GM12874 (cell line): ENCODE results near the gene ABCA13.

Experiments used
- TF ChIP-seq, protein P1 (sequence below): IDR thresholded peaks from 2 replicates; pipeline ENCODE4 v1.5.1; 2011; ENCODE audit warnings: low read depth, mild to moderate bottlenecking, control low read depth, low read length, moderate library complexity; ENCODE audit not compliant: insufficient read depth

Gene ABCA13

DNA sequence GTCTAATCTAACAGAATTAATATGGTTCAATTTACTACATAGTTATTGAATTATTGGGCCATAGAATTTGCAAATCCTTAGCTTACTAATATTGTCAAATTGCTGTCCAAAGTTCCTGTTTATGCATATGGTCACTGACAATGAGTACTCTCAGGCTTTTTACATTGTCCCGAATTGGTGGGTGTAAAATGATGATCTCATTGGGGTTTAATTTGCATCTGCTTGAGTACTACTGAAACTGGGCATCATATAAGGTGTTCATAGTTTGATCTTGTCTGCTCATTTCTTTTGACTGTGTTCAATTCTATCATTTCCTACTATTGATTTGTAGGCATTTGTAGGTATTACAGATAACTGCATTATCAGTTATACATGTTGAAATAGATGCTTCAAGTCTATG is 12.7 kb downstream of the ABCA13 start:
- TF ChIP-seq, protein P1, sequence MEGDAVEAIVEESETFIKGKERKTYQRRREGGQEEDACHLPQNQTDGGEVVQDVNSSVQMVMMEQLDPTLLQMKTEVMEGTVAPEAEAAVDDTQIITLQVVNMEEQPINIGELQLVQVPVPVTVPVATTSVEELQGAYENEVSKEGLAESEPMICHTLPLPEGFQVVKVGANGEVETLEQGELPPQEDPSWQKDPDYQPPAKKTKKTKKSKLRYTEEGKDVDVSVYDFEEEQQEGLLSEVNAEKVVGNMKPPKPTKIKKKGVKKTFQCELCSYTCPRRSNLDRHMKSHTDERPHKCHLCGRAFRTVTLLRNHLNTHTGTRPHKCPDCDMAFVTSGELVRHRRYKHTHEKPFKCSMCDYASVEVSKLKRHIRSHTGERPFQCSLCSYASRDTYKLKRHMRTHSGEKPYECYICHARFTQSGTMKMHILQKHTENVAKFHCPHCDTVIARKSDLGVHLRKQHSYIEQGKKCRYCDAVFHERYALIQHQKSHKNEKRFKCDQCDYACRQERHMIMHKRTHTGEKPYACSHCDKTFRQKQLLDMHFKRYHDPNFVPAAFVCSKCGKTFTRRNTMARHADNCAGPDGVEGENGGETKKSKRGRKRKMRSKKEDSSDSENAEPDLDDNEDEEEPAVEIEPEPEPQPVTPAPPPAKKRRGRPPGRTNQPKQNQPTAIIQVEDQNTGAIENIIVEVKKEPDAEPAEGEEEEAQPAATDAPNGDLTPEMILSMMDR, result no peak

DNA sequence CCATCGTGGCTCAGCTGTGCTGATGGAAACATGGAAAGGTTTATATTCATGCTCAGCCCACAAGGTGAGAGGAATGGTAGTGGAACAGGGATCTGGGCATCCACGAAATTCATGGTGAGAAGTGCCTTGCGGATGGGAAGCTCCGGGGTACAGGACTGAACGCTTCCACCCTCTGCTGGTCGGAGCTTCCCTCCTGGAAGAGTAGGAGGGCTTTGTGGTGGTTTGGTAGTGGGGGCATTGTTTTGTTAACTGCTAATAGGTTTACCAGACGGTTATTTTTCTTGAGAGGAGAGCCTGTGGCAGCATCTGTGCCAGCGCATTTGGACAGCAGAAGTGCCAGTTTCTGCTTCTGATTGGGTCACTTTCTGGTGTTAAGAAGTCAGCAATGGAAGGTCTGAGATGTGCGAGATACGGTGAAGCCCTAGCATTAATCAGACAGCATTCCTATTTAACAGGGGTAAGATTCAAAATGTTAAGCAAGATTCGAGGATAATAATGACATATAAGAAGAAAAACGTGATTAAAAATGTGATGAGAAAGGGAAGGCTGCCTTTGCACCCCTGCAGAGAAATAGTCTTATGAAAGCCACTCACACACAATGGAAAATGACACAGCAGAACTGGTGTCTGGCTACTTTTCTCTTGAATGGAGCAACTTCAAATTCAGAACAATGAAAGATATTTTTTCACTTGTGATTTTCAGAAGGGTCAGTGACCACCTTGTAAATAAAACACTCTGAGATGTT is 17.7 kb downstream of the ABCA13 start:
- TF ChIP-seq, protein P1, result no peak

DNA sequence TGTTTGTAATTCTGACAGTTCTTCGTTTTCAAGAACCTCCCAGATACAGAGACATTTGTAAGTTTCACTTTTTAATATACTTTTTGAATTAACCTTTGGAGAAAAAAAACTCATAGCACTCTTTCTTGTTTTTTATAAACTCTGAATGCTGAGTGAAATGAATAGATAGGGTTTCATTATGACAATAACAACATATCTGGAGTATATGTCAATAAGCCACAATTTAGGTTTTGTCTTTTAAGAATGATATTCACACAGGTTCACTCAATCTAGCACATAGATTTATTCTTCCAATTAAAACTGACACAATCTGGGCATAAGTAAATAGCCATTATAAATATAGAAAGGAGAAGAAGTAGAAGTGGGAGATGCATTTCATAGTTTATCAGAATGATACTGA is 21.7 kb downstream of the ABCA13 start:
- TF ChIP-seq, protein P1, result no peak

DNA sequence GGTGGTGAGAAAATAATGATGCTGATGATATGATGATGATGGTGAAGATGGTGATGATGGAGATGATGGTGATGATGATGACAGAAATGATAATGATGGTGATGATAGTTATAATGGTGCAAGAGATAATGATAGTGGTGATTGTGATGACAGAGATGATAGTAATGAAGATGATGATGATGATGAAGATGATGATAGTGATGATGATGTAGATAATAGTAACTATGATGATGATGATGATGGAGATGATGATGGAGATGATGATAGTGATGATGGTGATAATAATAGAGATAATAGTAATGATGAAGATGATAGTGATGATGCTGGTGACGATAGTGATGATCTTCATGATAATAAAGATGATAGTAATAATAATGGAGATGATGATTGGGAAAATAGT is 22.2 kb downstream of the ABCA13 start:
- TF ChIP-seq, protein P1, result no peak

DNA sequence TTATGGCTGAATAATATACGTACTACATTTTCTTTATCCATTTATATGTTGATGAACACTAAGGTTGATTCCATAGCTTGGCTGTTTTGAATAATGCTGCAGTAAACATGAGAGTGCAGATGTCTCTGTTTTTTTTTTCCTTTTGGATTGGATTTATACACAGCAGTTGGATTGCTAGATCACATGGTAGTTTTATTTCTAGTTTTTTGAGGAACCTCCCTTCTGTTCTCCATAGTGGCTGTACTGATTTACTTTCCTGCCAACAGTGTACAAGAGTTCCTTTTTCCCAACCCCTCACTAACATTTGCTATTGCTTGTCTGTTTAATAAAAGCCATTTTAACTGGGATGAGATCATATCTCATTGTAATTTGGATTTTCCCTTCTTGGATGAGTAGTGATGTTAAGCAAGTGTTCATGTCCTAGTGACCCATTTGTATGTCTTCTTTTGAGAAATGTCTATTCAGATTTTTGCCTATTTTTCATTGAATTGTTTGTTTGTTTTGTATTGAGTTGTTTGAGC is 36.0 kb downstream of the ABCA13 start:
- TF ChIP-seq, protein P1, result no peak

DNA sequence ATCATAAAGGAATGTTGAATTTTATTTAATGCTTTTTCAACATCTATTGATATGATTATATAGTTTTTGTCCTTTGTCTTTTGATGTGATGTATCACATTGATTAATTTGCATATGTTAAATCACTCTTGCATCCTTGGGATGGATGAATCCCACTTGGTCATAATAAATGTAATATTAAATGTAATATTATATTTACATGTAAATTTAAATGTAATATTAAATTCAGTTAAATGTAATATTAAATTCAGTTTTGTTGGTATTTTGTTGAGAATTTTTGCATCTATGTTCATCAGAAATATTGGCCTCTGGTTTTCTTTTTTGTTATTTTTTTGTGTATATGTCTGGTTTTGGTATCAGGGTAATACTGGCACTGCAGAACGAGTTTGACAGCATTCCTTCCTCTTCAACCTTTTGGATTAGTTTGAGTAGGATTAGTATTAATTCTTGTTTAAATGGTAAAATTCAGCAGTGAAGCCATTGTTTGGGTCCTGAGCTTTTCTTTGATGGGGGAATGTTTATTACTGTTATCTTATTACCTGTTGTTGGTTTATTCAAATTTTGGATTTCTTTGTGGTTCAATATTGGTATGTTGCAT is 37.8 kb downstream of the ABCA13 start:
- TF ChIP-seq, protein P1, result no peak

DNA sequence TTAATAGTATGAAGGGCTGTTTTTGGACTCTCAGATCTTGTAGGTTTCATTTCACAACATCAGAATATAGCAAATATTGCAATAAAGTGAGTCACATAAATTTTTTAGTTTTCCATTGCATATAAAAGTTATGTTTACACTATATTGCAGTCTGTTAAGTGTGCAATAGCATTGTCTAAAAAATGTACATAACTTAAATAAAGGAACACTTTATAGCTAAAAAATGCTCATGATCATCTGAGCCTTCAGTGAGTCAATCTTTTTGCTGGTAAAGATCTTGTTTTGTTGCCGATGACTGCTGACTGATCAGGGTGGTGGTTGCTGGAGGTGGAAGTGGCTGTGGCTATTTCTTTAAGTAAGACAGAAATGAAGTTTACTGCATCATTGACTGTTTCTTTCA is 42.0 kb downstream of the ABCA13 start:
- TF ChIP-seq, protein P1, result no peak
